ENCODE measurements around the gene CDC45.

DNA sequence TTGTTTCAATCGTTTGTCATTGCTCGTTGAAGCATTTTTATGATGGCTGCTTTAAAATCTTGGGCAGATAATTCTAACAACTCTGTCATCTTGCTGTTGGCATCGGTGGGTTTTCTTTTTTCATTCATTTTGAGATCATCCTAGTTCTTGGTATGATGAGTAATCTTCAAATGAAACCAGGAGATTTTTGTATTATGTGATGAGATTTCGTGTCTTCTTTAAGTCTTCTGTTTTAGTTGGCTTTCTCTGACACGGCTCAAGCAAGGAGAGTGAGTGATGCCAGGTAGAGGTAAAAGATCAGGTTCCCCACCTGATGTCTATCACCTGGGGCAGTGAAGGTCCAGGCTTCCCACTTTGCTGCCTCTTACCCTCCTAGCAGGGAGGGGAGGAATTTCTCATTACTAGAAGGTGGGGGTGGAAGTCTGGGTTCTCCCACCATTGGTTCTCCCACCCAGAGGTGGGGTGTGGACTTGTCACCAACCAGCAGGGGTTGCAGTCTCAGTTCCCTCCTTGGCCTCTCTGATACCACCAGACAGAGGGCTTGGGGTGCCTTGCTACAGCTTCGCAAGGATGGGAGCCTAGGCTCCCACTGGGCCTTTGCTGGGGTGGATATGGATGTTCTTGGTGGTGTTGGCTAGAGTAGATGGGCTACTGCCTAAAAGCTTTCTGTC is 12.9 kb downstream of the CDC45 start:
- TF ChIP-seq, protein P1, sequence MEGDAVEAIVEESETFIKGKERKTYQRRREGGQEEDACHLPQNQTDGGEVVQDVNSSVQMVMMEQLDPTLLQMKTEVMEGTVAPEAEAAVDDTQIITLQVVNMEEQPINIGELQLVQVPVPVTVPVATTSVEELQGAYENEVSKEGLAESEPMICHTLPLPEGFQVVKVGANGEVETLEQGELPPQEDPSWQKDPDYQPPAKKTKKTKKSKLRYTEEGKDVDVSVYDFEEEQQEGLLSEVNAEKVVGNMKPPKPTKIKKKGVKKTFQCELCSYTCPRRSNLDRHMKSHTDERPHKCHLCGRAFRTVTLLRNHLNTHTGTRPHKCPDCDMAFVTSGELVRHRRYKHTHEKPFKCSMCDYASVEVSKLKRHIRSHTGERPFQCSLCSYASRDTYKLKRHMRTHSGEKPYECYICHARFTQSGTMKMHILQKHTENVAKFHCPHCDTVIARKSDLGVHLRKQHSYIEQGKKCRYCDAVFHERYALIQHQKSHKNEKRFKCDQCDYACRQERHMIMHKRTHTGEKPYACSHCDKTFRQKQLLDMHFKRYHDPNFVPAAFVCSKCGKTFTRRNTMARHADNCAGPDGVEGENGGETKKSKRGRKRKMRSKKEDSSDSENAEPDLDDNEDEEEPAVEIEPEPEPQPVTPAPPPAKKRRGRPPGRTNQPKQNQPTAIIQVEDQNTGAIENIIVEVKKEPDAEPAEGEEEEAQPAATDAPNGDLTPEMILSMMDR (IDR thresholded peaks at IDR 0.05), result no peak
- TF ChIP-seq POLR2A (IDR thresholded peaks at IDR 0.05), result no peak

Measured in tibial nerve (tissue), 3 donors.